PC-3 (cell line): ENCODE results near the gene CBARP. TPM values are rescaled to one million over a fixed set of nuclear protein-coding genes. Genes with fewer than 3 reads are reported as not detected.

ENCODE experiments used
- ATAC-seq: fragments of 200-7000 bp; cut with Tn5 transposase; 2 replicates; pipeline ENCODE4 v1.9.1; 2020; ENCODE audit warnings: mild to moderate bottlenecking, moderate library complexity
- BruUV-seq: library from RNA; stranded (reverse); fragments of 400-500 nt; replicated peaks from 2 replicates; lab custom pipeline; 2021; lab: Mats Ljungman, UMichigan
- CTCF ChIA-PET: fragments of 300-600 bp; sonication (Branson Sonifier 250); formaldehyde crosslinking; loops from one replicate; lab custom pipeline; 2022; ENCODE audit warnings: antibody characterized with exemption; lab: Charles Lee
- POLR2A ChIA-PET: fragments of 300-600 bp; sonication (Branson Sonifier 250); formaldehyde crosslinking; loops from one replicate; lab custom pipeline; 2022; ENCODE audit warnings: antibody characterized with exemption; ENCODE audit not compliant: unreplicated experiment; lab: Charles Lee
- DNase-seq: peaks from one replicate; pipeline ENCODE4 v3.0.0-alpha.2; 2015
- H2AFZ ChIP-seq: fragments of 300-600 bp; sonication (generic); 2 replicates; pipeline ENCODE4 v1.6.0; 2016; ENCODE audit warnings: antibody characterized with exemption, low read length
- H3F3A ChIP-seq: fragments of 300-600 bp; sonication (generic); one replicate; pipeline ENCODE4 v1.6.0; 2017; ENCODE audit warnings: antibody characterized with exemption, low read length, control low read depth, mild to moderate bottlenecking; ENCODE audit not compliant: unreplicated experiment
- H3K27ac ChIP-seq: fragments of 300-600 bp; sonication (generic); 2 replicates; pipeline ENCODE4 v1.5.1; 2016; ENCODE audit warnings: mild to moderate bottlenecking, low read length
- H3K27me3 ChIP-seq: fragments of 300-600 bp; sonication (generic); 2 replicates; pipeline ENCODE4 v1.6.1; 2016; ENCODE audit warnings: low read length, mixed read lengths
- H3K36me3 ChIP-seq: fragments of 300-600 bp; sonication (generic); 2 replicates; pipeline ENCODE4 v1.6.1; 2016; ENCODE audit warnings: low read depth, mixed run types, low read length, mixed read lengths
- H3K4me1 ChIP-seq: fragments of 300-600 bp; sonication (generic); 2 replicates; pipeline ENCODE4 v1.5.1; 2016; ENCODE audit warnings: low read length; ENCODE audit not compliant: insufficient read depth
- H3K4me2 ChIP-seq: fragments of 300-600 bp; sonication (generic); 2 replicates; pipeline ENCODE4 v1.6.0; 2016; ENCODE audit warnings: low read length
- H3K4me3 ChIP-seq: fragments of 300-600 bp; sonication (generic); 2 replicates; pipeline ENCODE4 v1.5.1; 2016; ENCODE audit warnings: mild to moderate bottlenecking, low read length, mixed read lengths
- H3K79me2 ChIP-seq: fragments of 300-600 bp; sonication (generic); 2 replicates; pipeline ENCODE4 v1.6.1; 2017; ENCODE audit warnings: low read length, mixed read lengths
- H3K9ac ChIP-seq: fragments of 300-600 bp; sonication (generic); 2 replicates; pipeline ENCODE4 v1.6.0; 2016; ENCODE audit warnings: mild to moderate bottlenecking, low read length
- H3K9me2 ChIP-seq: fragments of 300-600 bp; sonication (generic); replicated peaks from 2 replicates; pipeline ENCODE4 v1.6.1; 2016; ENCODE audit warnings: mixed run types, low read length, mixed read lengths
- H3K9me3 ChIP-seq: fragments of 300-600 bp; sonication (generic); 2 replicates; pipeline ENCODE4 v1.6.1; 2016; ENCODE audit warnings: low read length, mixed read lengths
- H4K20me1 ChIP-seq: fragments of 300-600 bp; sonication (generic); 2 replicates; pipeline ENCODE4 v1.6.1; 2016; ENCODE audit warnings: low read length, mixed read lengths
- EZH2 ChIP-seq: fragments of 300-600 bp; sonication (generic); IDR thresholded peaks from one replicate; pipeline ENCODE4 v1.6.1; 2017; ENCODE audit warnings: antibody characterized with exemption, mild to moderate bottlenecking, low read length; ENCODE audit not compliant: unreplicated experiment
- EZH2phosphoT487 ChIP-seq: fragments of 300-600 bp; sonication (generic); IDR thresholded peaks from 2 replicates; pipeline ENCODE4 v1.6.1; 2018; ENCODE audit warnings: mild to moderate bottlenecking, antibody characterized with exemption, low read length, borderline replicate concordance
- intact Hi-C: fragments of 100-400 bp; cut with micrococcal nuclease; formaldehyde crosslinking; loops from 2 replicates; pipeline ENCODE4 v1.9.0; 2023
- total RNA-seq: library from RNA; depleted of rRNA; stranded (reverse); fragments of >200 nt; gene quantifications from 2 replicates; pipeline ENCODE4 v1.2.3, GENCODE V29; 2014
- TF ChIP-seq, protein P1 (sequence below): fragments of 300-600 bp; sonication (generic); conservative IDR thresholded peaks from 2 replicates; pipeline ENCODE4 v1.5.1; 2017; ENCODE audit warnings: antibody characterized with exemption, low read depth, mild to moderate bottlenecking, low read length

The CBARP gene
- total RNA-seq, 1 experiment from 2014 or later: 3.3 TPM

DNA sequence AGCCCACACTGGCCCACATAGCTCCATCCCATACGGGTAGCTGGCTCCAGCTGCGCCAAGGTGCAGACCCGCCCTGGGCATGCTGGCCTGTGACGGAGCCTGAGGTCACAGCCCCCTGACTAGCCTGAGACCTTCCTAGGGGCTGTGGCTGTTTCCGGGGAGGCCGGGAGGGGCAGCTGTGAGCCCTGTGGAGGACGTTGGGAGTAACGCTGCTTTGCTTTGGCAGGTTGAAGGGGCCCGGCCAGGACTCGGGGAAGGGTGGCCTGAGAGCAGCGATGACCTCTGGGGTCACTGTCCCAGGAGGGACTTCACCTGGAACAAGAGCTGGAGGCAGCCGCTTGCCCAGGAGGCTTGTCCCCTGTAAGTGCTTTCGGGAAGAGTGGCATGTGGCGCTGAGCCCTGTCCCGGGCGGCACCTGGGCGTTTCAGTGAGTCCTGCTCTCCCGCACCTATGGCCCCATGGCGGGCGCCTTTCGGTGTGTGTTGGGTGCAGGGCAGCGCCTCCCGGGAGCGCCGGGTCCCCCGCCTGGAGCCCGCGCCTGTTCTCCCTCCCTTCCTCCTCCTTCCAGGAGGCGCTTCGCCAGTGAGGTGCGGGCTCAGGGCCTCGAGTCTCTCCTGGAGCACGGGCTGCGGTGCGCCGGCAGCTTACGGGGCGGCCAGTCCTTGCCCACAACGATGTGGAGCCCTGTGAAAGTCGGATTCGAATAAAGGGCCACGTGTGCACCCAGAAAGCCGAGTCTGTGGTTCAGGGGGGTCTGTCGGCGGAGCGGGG, 36.5 kb upstream of the CBARP start:
- ATAC-seq (no peak), DNase-seq (no peak)
- Histone ChIP-seq H3K9me2 (no peaks in the 10 kb centered on the region), H3K27ac (peak overlapping the region; percentile 95), H3K27me3 (no peaks in the 10 kb centered on the region), H3K4me3 (peak overlapping the region; percentile 70), H3K36me3 (peaks cover 6% of the 10 kb centered on the region; the same call in 1 of the 2 replicates), H3K79me2 (peaks cover 73% of the 10 kb centered on the region), H3K4me1 (peaks cover 60% of the 10 kb centered on the region), H3K9ac (peak overlapping the region; percentile 92), H3K9me3 (no peaks in the 10 kb centered on the region), H4K20me1 (no peaks in the 10 kb centered on the region), H2AFZ (no peak overlapping the region), H3F3A (no peaks in the 10 kb centered on the region), H3K4me2 (peak overlapping the region; percentile 95)
- intact Hi-C loops: loop anchor here (10.0 kb wide), 1 partner anchor 81 kb away; a partner anchor contains a TSS
- TF ChIP-seq, protein P1, sequence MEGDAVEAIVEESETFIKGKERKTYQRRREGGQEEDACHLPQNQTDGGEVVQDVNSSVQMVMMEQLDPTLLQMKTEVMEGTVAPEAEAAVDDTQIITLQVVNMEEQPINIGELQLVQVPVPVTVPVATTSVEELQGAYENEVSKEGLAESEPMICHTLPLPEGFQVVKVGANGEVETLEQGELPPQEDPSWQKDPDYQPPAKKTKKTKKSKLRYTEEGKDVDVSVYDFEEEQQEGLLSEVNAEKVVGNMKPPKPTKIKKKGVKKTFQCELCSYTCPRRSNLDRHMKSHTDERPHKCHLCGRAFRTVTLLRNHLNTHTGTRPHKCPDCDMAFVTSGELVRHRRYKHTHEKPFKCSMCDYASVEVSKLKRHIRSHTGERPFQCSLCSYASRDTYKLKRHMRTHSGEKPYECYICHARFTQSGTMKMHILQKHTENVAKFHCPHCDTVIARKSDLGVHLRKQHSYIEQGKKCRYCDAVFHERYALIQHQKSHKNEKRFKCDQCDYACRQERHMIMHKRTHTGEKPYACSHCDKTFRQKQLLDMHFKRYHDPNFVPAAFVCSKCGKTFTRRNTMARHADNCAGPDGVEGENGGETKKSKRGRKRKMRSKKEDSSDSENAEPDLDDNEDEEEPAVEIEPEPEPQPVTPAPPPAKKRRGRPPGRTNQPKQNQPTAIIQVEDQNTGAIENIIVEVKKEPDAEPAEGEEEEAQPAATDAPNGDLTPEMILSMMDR: no peak
- TF ChIP-seq EZH2 (no peak), EZH2phosphoT487 (no peak)
- CTCF ChIA-PET: interaction anchor here (0.5 to 1.1 kb wide), 2 partner anchors 28 to 30 kb away, joined by 4 read pairs; no protein-coding TSS in a partner anchor
- POLR2A ChIA-PET: interaction anchor here (0.6 kb wide), 1 partner anchor 477 kb away, joined by 4 read pairs; no protein-coding TSS in a partner anchor
- BruUV-seq: TSS peak; percentile 52

DNA sequence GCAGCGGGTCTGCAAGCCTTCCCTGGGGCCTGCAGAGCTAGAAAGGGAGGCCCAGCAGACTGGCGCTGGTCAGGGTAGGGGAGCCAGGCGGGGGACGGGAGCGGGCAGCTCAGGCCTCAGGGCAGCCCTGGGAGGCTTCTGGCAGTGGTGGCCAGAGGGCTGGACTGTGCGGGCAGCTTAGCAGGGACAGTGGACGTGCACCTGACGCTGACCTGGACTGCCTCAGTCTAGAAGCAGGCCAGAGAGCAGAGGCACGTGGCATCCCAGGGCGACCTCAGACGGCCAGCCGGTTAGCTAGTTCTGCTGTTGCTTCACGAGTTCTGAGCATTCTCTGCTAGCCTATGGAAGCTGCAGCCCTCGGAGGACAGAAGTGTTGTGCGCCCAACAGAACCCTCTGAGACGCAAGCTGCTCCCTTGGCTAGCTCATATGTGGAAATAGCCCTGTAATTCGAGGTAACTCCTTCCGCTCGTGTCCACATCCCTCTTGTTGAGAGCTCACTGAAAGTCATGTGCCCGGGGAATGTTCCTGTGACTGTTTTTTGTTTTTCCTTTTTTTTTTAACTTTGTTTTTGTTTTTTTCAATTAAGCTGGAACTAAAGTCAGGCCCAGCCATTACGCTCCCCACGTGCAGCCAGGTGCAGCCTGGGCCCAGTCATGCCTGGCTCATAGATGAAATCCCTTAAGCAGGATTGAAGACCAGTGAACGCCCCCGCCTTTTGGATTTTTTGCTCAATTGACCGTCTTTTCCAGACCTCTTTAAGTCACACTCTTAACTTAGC, 35.6 kb upstream of the CBARP start:
- Histone ChIP-seq H3K4me1 (peaks cover 64% of the 10 kb centered on the region), H3K9ac (peak overlapping the region; percentile 92; the same call in 1 of the 2 replicates)
- no TSS peak for BruUV-seq

More for the DNA sequence above, 35.6 kb upstream of the CBARP start:
- no peaks in the 10 kb centered on the region for H3K9me2 ChIP-seq
- peaks cover 6% of the 10 kb centered on the region; the same call in 1 of the 2 replicates for H3K36me3 ChIP-seq
- H4K20me1 ChIP-seq: no peaks in the 10 kb centered on the region
- peak overlapping the region; percentile 95 for H3K4me2 ChIP-seq
- ATAC-seq (no peak), DNase-seq (no peak)
- peaks cover 73% of the 10 kb centered on the region for H3K79me2 ChIP-seq
- no peak for TF ChIP-seq EZH2phosphoT487
- no peak for TF ChIP-seq EZH2
- TF ChIP-seq, protein P1: no peak
- H3K27ac ChIP-seq: 0 out of 2 replicates have a peak overlapping the region, but pooled peaks have one; percentile 0
- intact Hi-C loops: loop anchor here (10.0 kb wide), 1 partner anchor 81 kb away; a partner anchor contains a TSS
- POLR2A ChIA-PET: interaction anchor here (0.6 kb wide), 1 partner anchor 478 kb away, joined by 4 read pairs; no protein-coding TSS in a partner anchor
- H3K9me3 ChIP-seq: no peaks in the 10 kb centered on the region
- peak overlapping the region; percentile 70 for H3K4me3 ChIP-seq
- H3F3A ChIP-seq: no peaks in the 10 kb centered on the region
- no peak overlapping the region for H2AFZ ChIP-seq
- H3K27me3 ChIP-seq: no peaks in the 10 kb centered on the region
- CTCF ChIA-PET: interaction anchor here (0.5 to 1.1 kb wide), 2 partner anchors 27 to 29 kb away, joined by 4 read pairs; no protein-coding TSS in a partner anchor
